NB4 (cell line): ENCODE results near the gene NPPC.

Source experiments
- DNase-seq: peaks from one replicate; pipeline ENCODE4 v3.0.0; 2010; ENCODE audit warnings: low read depth
- H3K4me3 ChIP-seq: one replicate; pipeline ENCODE4 v1.5.1; 2011; ENCODE audit warnings: mild to moderate bottlenecking, low read depth, low read length, moderate library complexity
- CTCF ChIP-seq: IDR thresholded peaks from one replicate; pipeline ENCODE4 v1.5.1; 2012; ENCODE audit warnings: low read depth, low read length
- MAX ChIP-seq: IDR thresholded peaks from 2 replicates; pipeline ENCODE4 v1.6.1; 2011; ENCODE audit warnings: low read depth, low read length
- MYC ChIP-seq: IDR thresholded peaks from 2 replicates; pipeline ENCODE4 v1.6.1; 2011; ENCODE audit warnings: low read depth, low read length
- POLR2A ChIP-seq: IDR thresholded peaks from 2 replicates; pipeline ENCODE4 v1.6.1; 2011; ENCODE audit warnings: mild to moderate bottlenecking; ENCODE audit not compliant: insufficient read length; ENCODE audit errors: extremely low read depth

The NPPC gene

GRCh38 chr2:231939022-231939421 is 12.8 kb upstream of the NPPC start:
- DNase-seq = no peak
- no peak for TF ChIP-seq MYC
- no peak for TF ChIP-seq MAX
- TF ChIP-seq CTCF = no peak
- H3K4me3 ChIP-seq = no peak overlapping the region

- DNase-seq = no peak
- H3K4me3 ChIP-seq = no peak overlapping the region
- TF ChIP-seq MAX (no peak), POLR2A (no peak), CTCF (no peak), MYC (no peak)
These were observed 10.9 kb upstream of the NPPC start for GRCh38 chr2:231937057-231937456.

GRCh38 chr2:231936491-231936890 is 10.3 kb upstream of the NPPC start:
- DNase-seq = no peak
- TF ChIP-seq CTCF = no peak
- TF ChIP-seq MYC = no peak
- TF ChIP-seq MAX = no peak
- TF ChIP-seq POLR2A = no peak
- H3K4me3 ChIP-seq = no peak overlapping the region

GRCh38 chr2:231935815-231936214 is 9.6 kb upstream of the NPPC start:
- no peak overlapping the region for H3K4me3 ChIP-seq
- DNase-seq = no peak
- TF ChIP-seq MAX (no peak), CTCF (no peak), MYC (no peak), POLR2A (no peak)

- DNase-seq = no peak
- no peak overlapping the region for H3K4me3 ChIP-seq
- no peak for TF ChIP-seq MYC
- no peak for TF ChIP-seq POLR2A
- no peak for TF ChIP-seq MAX
- no peak for TF ChIP-seq CTCF
These were observed 9.0 kb upstream of the NPPC start for GRCh38 chr2:231935207-231935524.

- H3K4me3 ChIP-seq = no peak overlapping the region
- no peak for DNase-seq
- TF ChIP-seq POLR2A = no peak
- TF ChIP-seq CTCF = no peak
- TF ChIP-seq MAX = no peak
- TF ChIP-seq MYC = no peak
These were observed 8.4 kb upstream of the NPPC start for GRCh38 chr2:231934441-231935206.
